SK-N-MC (cell line): Measurements from ENCODE around the gene DTYMK.

Experiments
- EZH2 ChIP-seq: fragments of 200-600 bp; sonication (generic); IDR thresholded peaks from one replicate; pipeline ENCODE4 v1.6.1; 2017; ENCODE audit warnings: antibody characterized with exemption
- FOXP2 ChIP-seq: optimal IDR thresholded peaks from 2 replicates; pipeline ENCODE3; 2011; ENCODE audit warnings: mild to moderate bottlenecking, moderate library complexity; ENCODE audit not compliant: insufficient read depth; ENCODE audit errors: extremely low read length, control extremely low read depth
- POLR2AphosphoS5 ChIP-seq: IDR thresholded peaks from 2 replicates; pipeline ENCODE4 v1.6.1; 2012; ENCODE audit warnings: mild to moderate bottlenecking, low read depth, low read length, borderline replicate concordance

DNA sequence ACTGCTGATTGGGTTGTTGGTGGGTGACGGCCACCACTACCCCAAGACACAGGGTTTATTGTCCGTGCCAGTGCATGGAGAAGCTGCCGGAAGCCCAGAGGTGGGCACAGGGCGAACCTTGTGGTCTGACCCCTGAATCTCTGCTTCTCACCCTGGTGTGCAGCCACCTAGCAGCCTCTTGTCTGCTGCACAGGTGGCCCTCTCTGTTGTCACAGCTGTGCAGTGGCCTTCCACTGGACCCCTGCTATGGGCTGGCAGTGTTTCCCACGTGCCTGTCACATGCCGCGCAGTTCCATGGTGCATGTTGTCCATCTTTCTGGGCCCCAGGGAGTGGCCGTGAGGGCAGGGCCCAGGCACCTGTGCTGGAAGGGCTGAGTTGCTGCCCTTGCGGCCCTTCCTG lies 33.9 kb downstream of the DTYMK start:
- TF ChIP-seq EZH2 = no peak
- no peak for TF ChIP-seq POLR2AphosphoS5
- no peak for TF ChIP-seq FOXP2
